Neural cell (in vitro differentiated cells): Measurements from ENCODE around the gene PLA2G6.

ENCODE experiments used
- EP300 ChIP-seq: fragments of 450-650 bp; conservative IDR thresholded peaks from 2 replicates; pipeline ENCODE4 v1.6.1; 2014; ENCODE audit warnings: antibody characterized with exemption, mild to moderate bottlenecking, moderate library complexity; ENCODE audit not compliant: poor library complexity, severe bottlenecking
- POLR2AphosphoS5 ChIP-seq: IDR thresholded peaks from 2 replicates; pipeline ENCODE4 v1.6.1; 2012
- RAD21 ChIP-seq: fragments of 450-650 bp; conservative IDR thresholded peaks from 2 replicates; pipeline ENCODE4 v1.6.1; 2014; ENCODE audit warnings: antibody characterized with exemption, mild to moderate bottlenecking, moderate library complexity
- SMC3 ChIP-seq: fragments of 450-650 bp; conservative IDR thresholded peaks from 2 replicates; pipeline ENCODE4 v1.6.1; 2014; ENCODE audit warnings: antibody characterized with exemption, mild to moderate bottlenecking, moderate library complexity; ENCODE audit not compliant: poor library complexity
- TAF1 ChIP-seq: IDR thresholded peaks from 2 replicates; pipeline ENCODE4 v1.6.1; 2012; ENCODE audit warnings: low read depth
- TF ChIP-seq, protein P1 (sequence below): fragments of 450-650 bp; IDR thresholded peaks from 2 replicates; pipeline ENCODE4 v1.5.1; 2014; ENCODE audit warnings: antibody characterized with exemption, mild to moderate bottlenecking, moderate library complexity; ENCODE audit not compliant: poor library complexity, severe bottlenecking
- TF ChIP-seq, protein P2 (sequence below): IDR thresholded peaks from 2 replicates; pipeline ENCODE4 v1.6.1; 2012; ENCODE audit warnings: borderline replicate concordance

DNA sequence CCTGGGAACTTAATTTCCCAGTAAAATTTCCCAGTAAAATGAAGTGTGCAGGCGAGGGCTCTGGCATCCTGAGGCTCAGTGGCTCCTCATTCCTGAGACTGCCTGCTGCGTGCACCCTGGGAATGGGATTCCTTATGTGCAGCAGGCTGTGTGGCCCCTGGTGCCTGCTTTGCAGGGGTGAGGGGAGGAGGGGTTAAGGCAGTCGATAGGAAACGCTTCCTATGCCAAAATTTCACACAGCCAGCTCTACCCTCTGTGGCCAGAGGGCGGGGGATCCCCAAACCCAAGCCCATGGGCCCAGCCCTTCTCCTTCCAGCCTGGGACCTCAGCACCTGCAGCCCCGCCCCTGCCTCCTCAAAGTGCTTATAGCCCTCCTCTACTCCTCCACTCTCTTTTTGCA is 59.0 kb downstream of the PLA2G6 start:
- TF ChIP-seq SMC3, result no peak
- TF ChIP-seq, protein P1, sequence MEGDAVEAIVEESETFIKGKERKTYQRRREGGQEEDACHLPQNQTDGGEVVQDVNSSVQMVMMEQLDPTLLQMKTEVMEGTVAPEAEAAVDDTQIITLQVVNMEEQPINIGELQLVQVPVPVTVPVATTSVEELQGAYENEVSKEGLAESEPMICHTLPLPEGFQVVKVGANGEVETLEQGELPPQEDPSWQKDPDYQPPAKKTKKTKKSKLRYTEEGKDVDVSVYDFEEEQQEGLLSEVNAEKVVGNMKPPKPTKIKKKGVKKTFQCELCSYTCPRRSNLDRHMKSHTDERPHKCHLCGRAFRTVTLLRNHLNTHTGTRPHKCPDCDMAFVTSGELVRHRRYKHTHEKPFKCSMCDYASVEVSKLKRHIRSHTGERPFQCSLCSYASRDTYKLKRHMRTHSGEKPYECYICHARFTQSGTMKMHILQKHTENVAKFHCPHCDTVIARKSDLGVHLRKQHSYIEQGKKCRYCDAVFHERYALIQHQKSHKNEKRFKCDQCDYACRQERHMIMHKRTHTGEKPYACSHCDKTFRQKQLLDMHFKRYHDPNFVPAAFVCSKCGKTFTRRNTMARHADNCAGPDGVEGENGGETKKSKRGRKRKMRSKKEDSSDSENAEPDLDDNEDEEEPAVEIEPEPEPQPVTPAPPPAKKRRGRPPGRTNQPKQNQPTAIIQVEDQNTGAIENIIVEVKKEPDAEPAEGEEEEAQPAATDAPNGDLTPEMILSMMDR, result no peak
- TF ChIP-seq RAD21, result no peak
- TF ChIP-seq, protein P2, sequence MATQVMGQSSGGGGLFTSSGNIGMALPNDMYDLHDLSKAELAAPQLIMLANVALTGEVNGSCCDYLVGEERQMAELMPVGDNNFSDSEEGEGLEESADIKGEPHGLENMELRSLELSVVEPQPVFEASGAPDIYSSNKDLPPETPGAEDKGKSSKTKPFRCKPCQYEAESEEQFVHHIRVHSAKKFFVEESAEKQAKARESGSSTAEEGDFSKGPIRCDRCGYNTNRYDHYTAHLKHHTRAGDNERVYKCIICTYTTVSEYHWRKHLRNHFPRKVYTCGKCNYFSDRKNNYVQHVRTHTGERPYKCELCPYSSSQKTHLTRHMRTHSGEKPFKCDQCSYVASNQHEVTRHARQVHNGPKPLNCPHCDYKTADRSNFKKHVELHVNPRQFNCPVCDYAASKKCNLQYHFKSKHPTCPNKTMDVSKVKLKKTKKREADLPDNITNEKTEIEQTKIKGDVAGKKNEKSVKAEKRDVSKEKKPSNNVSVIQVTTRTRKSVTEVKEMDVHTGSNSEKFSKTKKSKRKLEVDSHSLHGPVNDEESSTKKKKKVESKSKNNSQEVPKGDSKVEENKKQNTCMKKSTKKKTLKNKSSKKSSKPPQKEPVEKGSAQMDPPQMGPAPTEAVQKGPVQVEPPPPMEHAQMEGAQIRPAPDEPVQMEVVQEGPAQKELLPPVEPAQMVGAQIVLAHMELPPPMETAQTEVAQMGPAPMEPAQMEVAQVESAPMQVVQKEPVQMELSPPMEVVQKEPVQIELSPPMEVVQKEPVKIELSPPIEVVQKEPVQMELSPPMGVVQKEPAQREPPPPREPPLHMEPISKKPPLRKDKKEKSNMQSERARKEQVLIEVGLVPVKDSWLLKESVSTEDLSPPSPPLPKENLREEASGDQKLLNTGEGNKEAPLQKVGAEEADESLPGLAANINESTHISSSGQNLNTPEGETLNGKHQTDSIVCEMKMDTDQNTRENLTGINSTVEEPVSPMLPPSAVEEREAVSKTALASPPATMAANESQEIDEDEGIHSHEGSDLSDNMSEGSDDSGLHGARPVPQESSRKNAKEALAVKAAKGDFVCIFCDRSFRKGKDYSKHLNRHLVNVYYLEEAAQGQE, result no peak
- TF ChIP-seq EP300, result no peak
- TF ChIP-seq TAF1, result no peak
- TF ChIP-seq POLR2AphosphoS5, result no peak
